Right atrium auricular region (tissue), 2 donors: ENCODE data around the gene EYA4. TPM values are rescaled to one million over a fixed set of nuclear protein-coding genes. Genes with fewer than 3 reads are reported as not detected.
A peak's percentile ranks its signal among the peaks of the same experiment; 100 is the strongest.

ENCODE experiments used
- DNase-seq: peaks from one replicate; pipeline ENCODE4 v3.0.0-alpha.2; 2019; ENCODE audit warnings: low spot score
- H3K27ac ChIP-seq, 2 donors: fragments of 200-600 bp; sonication (generic); 1 replicate in 1 of 2; 2 replicates in 1 of 2; pipeline ENCODE4 v1.5.1; 2016 to 2019
- H3K27me3 ChIP-seq, 2 donors: fragments of 200-600 bp; sonication (generic); one replicate each; pipeline versions ENCODE4 v1.5.1 to v1.6.0; 2017 to 2019
- H3K36me3 ChIP-seq: fragments of 200-600 bp; sonication (generic); one replicate; pipeline ENCODE4 v1.5.1; 2016
- H3K4me1 ChIP-seq, 2 donors: fragments of 200-600 bp; sonication (generic); one replicate each; pipeline versions ENCODE4 v1.5.1 to v1.6.0; 2017 to 2019
- H3K4me3 ChIP-seq, 2 donors: fragments of 200-600 bp; sonication (generic); 1 replicate in 1 of 2; 2 replicates in 1 of 2; pipeline ENCODE4 v1.5.1; 2017 to 2019; ENCODE audit warnings: mild to moderate bottlenecking in 1 of 2, moderate library complexity in 1 of 2
- H3K9me3 ChIP-seq, 2 donors: fragments of 200-600 bp; sonication (generic); one replicate each; pipeline ENCODE4 v1.5.1; 2019
- total RNA-seq, 2 donors: library from RNA; depleted of rRNA; stranded (reverse); fragments of >200 nt; gene quantifications; one replicate each; pipeline ENCODE4 v1.1.0, GENCODE V29; 2016
- TF ChIP-seq, protein P1 (sequence below), 2 donors: fragments of 200-600 bp; sonication (generic); IDR thresholded peaks; one replicate each; pipeline ENCODE4 v1.5.1; 2019; ENCODE audit warnings: antibody characterized with exemption in 2 of 2

The EYA4 gene
- total RNA-seq, 2 donors from 2014 or later: 16.2 to 24.2 TPM

DNA sequence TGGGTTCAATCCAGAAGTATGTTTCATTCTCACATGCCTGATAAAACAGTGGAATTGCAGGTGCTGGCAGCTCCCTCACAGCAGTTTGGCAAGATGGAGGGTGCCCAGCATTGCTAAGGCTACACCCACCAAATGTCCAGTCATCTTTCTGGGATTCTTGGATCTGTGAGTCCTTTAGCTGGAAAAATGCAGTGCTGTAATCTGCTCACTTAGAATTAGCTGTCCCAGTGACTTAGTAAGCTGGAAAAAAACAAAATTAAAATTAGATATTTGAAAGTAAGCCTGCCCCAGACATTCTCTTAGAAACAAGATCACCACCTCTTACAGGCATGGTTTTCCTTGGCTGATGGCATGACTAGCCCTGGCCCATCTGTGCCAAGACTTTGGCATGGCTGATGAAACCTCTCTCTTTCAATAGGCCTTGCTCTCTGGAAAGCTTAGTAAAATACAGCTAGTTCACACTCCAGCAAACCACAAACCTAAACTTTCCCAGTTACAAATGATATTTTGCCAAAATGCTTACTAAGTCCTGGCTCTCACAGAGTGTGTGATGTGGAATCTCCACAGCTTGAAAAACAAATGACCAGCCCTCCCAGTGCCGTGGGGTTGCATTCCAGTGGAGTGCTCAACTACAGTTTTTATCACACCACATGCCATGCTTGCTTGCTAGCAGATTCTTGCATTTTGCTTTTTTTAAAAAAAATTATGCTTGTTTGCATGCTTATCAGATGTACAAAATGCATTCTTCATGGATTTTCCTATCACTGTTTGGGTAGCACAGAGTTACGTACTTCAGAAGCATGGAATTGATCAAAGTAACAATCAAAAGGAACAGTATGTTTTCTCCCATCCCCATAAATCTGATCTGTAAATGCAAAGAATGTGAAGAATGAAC, 261.5 kb downstream of the EYA4 start:
- Histone ChIP-seq H3K4me3 (no peak overlapping the region), H3K27me3 (no peaks in the 10 kb centered on the region), H3K27ac (peak overlapping the region; percentile 55 to 76), H3K4me1 (peaks cover 0 to 34% of the 10 kb centered on the region in 2 donors), H3K9me3 (no peaks in the 10 kb centered on the region), H3K36me3 (no peaks in the 10 kb centered on the region)
- DNase-seq: peak; percentile 71
- TF ChIP-seq, protein P1, sequence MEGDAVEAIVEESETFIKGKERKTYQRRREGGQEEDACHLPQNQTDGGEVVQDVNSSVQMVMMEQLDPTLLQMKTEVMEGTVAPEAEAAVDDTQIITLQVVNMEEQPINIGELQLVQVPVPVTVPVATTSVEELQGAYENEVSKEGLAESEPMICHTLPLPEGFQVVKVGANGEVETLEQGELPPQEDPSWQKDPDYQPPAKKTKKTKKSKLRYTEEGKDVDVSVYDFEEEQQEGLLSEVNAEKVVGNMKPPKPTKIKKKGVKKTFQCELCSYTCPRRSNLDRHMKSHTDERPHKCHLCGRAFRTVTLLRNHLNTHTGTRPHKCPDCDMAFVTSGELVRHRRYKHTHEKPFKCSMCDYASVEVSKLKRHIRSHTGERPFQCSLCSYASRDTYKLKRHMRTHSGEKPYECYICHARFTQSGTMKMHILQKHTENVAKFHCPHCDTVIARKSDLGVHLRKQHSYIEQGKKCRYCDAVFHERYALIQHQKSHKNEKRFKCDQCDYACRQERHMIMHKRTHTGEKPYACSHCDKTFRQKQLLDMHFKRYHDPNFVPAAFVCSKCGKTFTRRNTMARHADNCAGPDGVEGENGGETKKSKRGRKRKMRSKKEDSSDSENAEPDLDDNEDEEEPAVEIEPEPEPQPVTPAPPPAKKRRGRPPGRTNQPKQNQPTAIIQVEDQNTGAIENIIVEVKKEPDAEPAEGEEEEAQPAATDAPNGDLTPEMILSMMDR (IDR thresholded peaks at IDR 0.05): no peak

DNA sequence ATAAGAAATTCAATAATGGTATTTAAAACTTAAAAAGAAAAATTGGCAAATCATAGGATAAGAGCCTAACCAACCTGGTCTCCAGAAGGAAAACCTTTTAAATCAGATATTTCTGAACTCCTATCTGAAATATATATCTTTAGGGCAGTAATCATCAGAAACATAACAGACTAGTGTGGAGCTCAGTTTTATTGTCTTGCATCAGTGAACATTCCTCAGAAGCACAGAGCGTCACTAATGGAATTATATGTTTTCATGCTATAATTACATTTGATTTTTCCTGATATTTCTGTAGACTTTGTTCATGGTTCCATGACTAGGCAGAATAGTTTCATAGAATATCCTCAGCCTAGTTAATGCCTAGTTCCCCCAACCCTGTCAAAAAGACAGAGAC, 262.2 kb downstream of the EYA4 start:
- TF ChIP-seq, protein P1 (IDR thresholded peaks at IDR 0.05): no peak
- H3K27ac ChIP-seq: peak overlapping the region in 1 of 2 donors; percentile 76
- peaks cover 0 to 34% of the 10 kb centered on the region in 2 donors for H3K4me1 ChIP-seq
- H3K27me3 ChIP-seq: no peaks in the 10 kb centered on the region
- H3K36me3 ChIP-seq: no peaks in the 10 kb centered on the region
- no peak overlapping the region for H3K4me3 ChIP-seq
- no peak for DNase-seq
- H3K9me3 ChIP-seq: no peaks in the 10 kb centered on the region

DNA sequence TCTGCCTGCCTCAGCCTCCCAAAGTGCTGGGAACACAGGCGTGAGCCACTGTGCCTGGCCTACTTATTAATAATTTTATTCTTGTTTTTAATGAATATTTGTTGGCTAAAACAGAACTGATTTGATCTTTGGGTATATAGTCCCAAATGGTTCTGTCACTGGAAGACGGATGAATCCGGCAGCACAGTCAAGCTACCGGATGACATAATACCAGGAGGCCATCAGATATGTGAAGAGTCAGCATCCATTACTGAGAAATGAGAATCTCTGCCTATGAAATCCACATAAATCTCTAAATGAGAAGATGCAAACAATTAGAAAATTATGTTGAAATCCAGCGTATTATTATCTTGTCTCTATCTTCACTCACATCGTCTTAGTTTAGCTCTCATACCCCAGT, 263.0 kb downstream of the EYA4 start:
- H3K4me1 ChIP-seq: peaks cover 0 to 34% of the 10 kb centered on the region in 2 donors
- TF ChIP-seq, protein P1 (IDR thresholded peaks at IDR 0.05): no peak

DNA sequence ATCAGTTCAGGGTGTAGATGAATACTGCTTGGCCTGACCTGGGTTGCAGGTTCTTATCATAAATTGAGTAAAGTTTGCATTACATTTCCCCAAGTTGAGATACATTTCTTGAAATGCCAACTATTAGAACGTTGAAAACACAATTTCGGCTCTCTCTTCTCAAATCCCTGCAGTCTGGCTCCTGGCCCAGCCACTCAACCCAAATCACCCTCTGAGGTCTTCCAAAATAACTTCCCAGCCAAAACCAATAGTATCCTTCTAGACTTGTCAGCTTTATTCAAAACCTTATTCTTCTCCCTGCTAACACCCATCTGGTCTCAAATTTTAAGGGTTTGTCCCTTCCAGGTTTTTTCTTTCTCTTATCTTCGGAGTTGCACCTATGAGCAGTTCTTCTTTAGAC, 263.6 kb downstream of the EYA4 start:
- H3K9me3 ChIP-seq: no peaks in the 10 kb centered on the region
- TF ChIP-seq, protein P1 (IDR thresholded peaks at IDR 0.05): no peak
- no peaks in the 10 kb centered on the region for H3K27me3 ChIP-seq
- no peak for DNase-seq
- H3K4me1 ChIP-seq: peaks cover 0 to 34% of the 10 kb centered on the region in 2 donors
- no peaks in the 10 kb centered on the region for H3K36me3 ChIP-seq
- H3K27ac ChIP-seq: no peak overlapping the region
- H3K4me3 ChIP-seq: no peak overlapping the region

More for the DNA sequence above, 263.0 kb downstream of the EYA4 start:
- DNase-seq: no peak
- no peaks in the 10 kb centered on the region for H3K9me3 ChIP-seq
- H3K27ac ChIP-seq: peak overlapping the region in 1 of 2 donors; percentile 41
- no peaks in the 10 kb centered on the region for H3K36me3 ChIP-seq
- H3K27me3 ChIP-seq: no peaks in the 10 kb centered on the region
- H3K4me3 ChIP-seq: no peak overlapping the region

DNA sequence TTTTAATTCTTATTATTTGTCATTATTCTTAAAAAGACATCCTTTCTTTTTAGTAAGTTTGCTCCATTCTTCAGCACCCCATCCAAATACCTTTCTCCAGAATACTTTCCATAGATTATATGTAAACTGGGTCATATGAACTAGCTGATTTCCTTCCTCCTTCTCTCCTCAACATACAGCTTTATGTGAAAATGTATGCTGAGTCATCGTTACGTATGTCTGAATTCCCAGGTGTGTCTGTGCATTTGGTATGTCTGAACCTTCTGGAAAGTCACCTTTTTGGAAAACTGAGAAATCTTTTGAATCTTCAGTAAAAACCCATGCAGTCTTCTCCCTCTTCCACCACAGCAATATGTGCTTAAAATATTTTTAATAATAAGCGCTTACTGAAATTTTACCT, 264.5 kb downstream of the EYA4 start:
- Histone ChIP-seq H3K4me1 (peaks cover 0 to 34% of the 10 kb centered on the region in 2 donors), H3K27me3 (no peaks in the 10 kb centered on the region), H3K9me3 (no peaks in the 10 kb centered on the region), H3K36me3 (no peaks in the 10 kb centered on the region), H3K27ac (no peak overlapping the region), H3K4me3 (no peak overlapping the region)
- TF ChIP-seq, protein P1 (IDR thresholded peaks at IDR 0.05): no peak
- DNase-seq: no peak
